22Rv1 (cell line): ENCODE measurements around the gene FMN1.

Experiments used
- H3K27ac ChIP-seq: fragments of 450-650 bp; 2 replicates; pipeline ENCODE4 v1.5.1; 2017
- ZFX ChIP-seq: fragments of 450-650 bp; IDR thresholded peaks from 2 replicates; pipeline ENCODE4 v1.6.1; 2017; ENCODE audit warnings: antibody characterized with exemption, borderline replicate concordance
- TF ChIP-seq, protein P1 (sequence below): fragments of 450-650 bp; IDR thresholded peaks from 2 replicates; pipeline ENCODE4 v1.5.1; 2017; ENCODE audit warnings: mild to moderate bottlenecking

The FMN1 gene

DNA sequence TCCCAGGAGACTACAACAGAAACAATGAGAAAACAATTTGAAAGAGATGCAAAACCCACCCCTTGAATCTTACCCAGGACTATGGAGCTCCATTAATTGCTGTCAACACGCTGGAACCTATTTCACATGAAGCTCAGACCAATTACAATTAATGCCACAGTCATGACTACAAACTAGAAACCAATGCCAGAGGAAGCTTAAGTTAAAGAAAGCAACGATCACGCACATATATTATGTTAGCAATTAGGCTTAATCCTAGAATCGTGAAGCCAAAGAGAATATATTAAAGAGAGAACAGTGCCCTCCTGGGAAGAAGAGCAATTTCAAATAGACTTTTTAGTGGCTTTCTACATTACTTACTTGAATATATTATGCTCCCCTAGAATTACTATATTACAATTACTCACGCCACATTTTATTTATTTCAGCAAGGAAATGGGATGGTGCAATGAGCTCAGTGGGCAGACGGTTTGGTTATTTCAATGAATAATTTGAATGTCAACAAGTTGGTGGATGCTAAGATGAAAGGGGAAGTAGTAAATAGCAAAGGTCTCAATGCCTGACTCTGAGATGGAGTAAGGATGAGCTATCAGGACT, 351.2 kb downstream of the FMN1 start:
- TF ChIP-seq ZFX = no peak
- TF ChIP-seq, protein P1, sequence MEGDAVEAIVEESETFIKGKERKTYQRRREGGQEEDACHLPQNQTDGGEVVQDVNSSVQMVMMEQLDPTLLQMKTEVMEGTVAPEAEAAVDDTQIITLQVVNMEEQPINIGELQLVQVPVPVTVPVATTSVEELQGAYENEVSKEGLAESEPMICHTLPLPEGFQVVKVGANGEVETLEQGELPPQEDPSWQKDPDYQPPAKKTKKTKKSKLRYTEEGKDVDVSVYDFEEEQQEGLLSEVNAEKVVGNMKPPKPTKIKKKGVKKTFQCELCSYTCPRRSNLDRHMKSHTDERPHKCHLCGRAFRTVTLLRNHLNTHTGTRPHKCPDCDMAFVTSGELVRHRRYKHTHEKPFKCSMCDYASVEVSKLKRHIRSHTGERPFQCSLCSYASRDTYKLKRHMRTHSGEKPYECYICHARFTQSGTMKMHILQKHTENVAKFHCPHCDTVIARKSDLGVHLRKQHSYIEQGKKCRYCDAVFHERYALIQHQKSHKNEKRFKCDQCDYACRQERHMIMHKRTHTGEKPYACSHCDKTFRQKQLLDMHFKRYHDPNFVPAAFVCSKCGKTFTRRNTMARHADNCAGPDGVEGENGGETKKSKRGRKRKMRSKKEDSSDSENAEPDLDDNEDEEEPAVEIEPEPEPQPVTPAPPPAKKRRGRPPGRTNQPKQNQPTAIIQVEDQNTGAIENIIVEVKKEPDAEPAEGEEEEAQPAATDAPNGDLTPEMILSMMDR = no peak

DNA sequence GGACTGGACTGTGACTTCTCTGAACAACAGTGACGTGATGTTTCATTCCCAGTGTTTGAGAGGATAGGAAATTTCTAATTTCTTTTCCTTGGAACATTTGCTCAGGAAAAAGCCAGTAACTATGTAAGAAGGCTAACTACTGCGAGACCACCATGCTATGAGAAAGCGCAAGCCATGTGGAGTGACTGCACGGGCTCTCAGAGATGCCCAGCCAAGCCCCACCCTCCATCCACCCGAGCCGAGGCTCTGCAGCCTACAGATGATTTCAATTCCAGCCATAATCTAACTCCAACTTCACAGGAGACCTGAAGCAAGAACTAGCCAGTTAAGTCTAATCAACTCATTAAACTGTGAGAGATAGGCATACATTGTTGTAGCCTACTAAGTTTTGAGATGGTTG, 352.4 kb downstream of the FMN1 start:
- TF ChIP-seq ZFX = no peak
- TF ChIP-seq, protein P1 = no peak
- H3K27ac ChIP-seq = no peak overlapping the region

More for the DNA sequence above, 351.2 kb downstream of the FMN1 start:
- H3K27ac ChIP-seq = no peak overlapping the region

DNA sequence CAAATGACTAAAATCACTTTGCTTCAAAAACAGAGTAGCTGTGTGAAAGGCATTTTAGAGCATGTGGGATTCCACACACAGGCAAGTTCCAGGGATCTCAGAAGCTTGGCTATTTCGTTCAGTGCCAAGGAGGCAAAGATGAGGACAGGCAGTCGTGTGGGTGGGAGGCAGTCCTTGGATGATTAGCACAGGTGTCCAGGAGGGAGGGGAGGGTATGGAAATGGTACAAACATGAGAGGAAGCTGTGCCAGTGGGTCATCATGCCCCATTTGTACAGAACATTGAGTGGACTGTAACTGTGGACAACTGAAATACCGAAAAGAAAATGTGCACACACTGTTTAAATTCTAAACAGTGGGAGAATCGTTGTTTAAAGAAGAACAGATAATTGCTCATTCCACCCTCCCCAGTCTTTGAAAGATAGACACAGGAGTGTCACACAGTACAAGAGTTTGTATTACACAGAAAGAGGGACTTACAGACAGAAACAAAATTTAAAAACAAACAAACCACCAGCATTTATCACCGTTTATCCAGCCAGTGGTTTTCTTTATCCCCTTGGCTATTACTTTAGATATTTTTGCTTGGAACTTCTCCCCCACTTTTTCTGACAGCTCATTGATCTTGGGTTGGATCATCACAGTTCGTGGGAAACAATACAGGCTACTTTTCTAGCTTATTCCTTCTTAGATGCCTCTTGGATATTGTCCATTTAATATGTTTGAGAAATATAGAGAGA, 353.8 kb downstream of the FMN1 start:
- no peak for TF ChIP-seq ZFX
- TF ChIP-seq, protein P1 = no peak
- H3K27ac ChIP-seq = no peak overlapping the region

DNA sequence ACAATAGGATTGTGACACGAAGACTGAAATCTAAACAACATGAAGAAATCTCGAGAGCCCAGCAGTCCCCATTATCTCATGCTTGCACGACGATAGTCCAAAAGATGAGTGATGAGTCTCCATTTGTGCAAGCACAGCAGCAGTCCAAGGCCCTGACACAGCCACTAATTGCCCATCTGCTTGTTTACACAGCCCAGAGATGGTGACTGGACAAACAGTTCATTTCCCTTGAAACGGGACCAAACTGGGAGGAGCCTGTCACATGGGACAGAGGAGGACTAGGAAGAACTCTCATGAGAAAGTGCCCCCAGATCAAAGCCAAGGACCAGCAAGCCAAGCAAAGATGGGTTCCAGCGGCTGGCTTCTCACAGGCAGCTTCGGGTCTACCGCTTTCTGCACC, 355.7 kb downstream of the FMN1 start:
- TF ChIP-seq ZFX = no peak
- TF ChIP-seq, protein P1 = no peak
- no peak overlapping the region for H3K27ac ChIP-seq

DNA sequence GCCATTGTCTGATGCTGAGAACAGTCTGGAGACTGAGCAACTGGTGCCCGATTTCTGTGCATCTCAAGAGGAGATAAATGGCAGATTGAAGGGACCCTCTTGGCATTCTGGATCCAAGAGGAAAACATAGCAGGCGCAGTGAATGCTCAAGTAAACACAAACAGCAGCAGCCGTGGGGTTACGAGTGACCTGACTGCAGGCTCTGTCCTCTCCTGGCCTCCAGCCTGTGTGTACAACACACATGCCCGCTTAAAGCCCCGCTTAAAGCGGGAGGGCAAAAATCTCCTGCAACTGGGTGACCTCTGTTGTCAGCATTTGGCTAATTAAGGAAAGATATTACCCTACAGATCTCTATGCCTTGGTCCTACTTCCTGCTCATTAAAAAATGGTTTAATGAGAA, 356.2 kb downstream of the FMN1 start:
- TF ChIP-seq, protein P1 = no peak
- no peak overlapping the region for H3K27ac ChIP-seq

DNA sequence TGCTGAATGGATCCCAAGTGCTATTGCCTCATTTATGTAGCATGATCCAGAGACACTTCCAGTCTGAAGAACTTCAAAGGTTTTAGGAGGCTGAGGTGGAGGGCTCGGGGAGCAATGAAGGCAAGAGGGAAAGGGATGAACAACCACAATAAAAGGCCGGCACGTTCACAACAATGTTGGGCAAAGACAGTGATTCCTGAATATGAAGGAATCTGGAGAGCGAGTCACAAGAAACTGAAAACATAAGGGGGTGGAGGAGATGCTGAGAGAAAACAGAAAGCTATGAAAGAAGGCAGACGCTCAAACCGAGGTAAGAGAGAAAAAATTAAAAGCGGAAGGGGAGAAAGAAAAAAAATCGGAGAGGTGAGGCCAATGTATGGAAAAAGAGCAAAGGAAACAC, 356.6 kb downstream of the FMN1 start:
- no peak overlapping the region for H3K27ac ChIP-seq
- TF ChIP-seq, protein P1 = no peak
- no peak for TF ChIP-seq ZFX

DNA sequence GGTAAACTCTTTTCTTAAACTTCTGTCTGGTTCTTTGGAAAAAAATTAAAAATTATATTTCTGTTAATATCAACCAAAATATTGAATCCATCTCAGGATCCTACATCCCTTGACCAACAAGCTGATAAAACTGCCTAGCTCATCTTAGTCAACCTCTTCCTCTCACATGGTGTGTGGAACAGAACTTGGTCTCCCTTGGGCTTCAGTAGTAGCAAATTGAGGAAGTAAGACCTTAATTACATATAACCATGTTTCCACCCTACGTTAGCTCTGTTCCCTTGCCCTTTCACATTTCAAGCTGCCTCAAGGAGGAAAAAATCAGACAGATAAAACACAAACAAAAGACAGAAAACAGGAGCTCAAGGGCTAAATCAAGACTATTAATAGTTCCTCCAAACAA, 360.4 kb downstream of the FMN1 start:
- H3K27ac ChIP-seq = no peak overlapping the region
- TF ChIP-seq, protein P1 = no peak
- TF ChIP-seq ZFX = no peak
